Type B pancreatic cell (in vitro differentiated cells): ENCODE measurements around the gene FAM120A. TPM values are rescaled to one million over a fixed set of nuclear protein-coding genes. Genes with fewer than 3 reads are reported as not detected.

Experiments
- DNase-seq: peaks from one replicate; pipeline ENCODE4 v3.0.0; 2021; ENCODE audit warnings: mixed read lengths; ENCODE audit not compliant: unreplicated experiment; ENCODE audit errors: extremely low spot score
- H3K27ac Mint-ChIP-seq: 2 replicates; pipeline ENCODE4 v1.8.0; 2021; ENCODE audit warnings: mild to moderate bottlenecking, mixed read lengths
- H3K27me3 Mint-ChIP-seq: 2 replicates; pipeline ENCODE4 v1.8.0; 2021; ENCODE audit warnings: mixed read lengths
- H3K36me3 Mint-ChIP-seq: 2 replicates; pipeline ENCODE4 v1.8.0; 2021; ENCODE audit warnings: mixed read lengths
- H3K4me1 Mint-ChIP-seq: one replicate; pipeline ENCODE4 v1.8.0; 2021; ENCODE audit warnings: mixed read lengths; ENCODE audit not compliant: unreplicated experiment
- H3K4me3 Mint-ChIP-seq: 2 replicates; pipeline ENCODE4 v1.8.0; 2021; ENCODE audit warnings: mild to moderate bottlenecking, mixed read lengths
- H3K9me3 Mint-ChIP-seq: 2 replicates; pipeline ENCODE4 v1.8.0; 2021; ENCODE audit warnings: mixed read lengths
- total RNA-seq: library from RNA; stranded (reverse); gene quantifications from 2 replicates; pipeline ENCODE4 v1.2.1, GENCODE V29; 2021; ENCODE audit warnings: low replicate concordance
- TF ChIP-seq, protein P1 (sequence below): fragments of 200-600 bp; sonication (generic); conservative IDR thresholded peaks from 2 replicates; pipeline ENCODE4 v1.5.0; 2021; ENCODE audit warnings: antibody characterized with exemption, mild to moderate bottlenecking

Gene FAM120A
- total RNA-seq, 1 donor from 2014 or later = 72.5 TPM

DNA sequence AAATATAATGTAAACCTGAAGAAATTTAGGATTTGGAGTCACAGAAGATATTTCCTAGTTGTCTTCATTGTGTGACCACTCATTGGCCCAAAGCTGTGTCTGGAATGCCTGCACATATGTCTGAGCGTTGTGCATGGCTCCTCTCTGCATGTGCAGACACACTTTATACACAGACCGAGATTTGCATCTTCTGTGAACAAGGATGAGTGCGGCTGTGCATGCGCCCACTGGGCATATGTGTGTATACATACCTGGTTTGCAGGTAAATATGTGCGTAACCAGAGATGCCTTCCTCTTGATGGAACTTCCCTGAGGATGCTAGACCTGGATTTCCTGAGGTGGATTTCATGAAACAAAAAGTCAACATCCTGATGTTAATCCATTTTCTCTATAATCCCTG, 144.0 kb downstream of the FAM120A start:
- no peak for DNase-seq
- no peak overlapping the region for H3K27ac Mint-ChIP-seq
- H3K27me3 Mint-ChIP-seq = no peaks in the 10 kb centered on the region
- no peaks in the 10 kb centered on the region for H3K36me3 Mint-ChIP-seq
- H3K9me3 Mint-ChIP-seq = no peaks in the 10 kb centered on the region
- peaks cover 41% of the 10 kb centered on the region for H3K4me1 Mint-ChIP-seq
- TF ChIP-seq, protein P1, sequence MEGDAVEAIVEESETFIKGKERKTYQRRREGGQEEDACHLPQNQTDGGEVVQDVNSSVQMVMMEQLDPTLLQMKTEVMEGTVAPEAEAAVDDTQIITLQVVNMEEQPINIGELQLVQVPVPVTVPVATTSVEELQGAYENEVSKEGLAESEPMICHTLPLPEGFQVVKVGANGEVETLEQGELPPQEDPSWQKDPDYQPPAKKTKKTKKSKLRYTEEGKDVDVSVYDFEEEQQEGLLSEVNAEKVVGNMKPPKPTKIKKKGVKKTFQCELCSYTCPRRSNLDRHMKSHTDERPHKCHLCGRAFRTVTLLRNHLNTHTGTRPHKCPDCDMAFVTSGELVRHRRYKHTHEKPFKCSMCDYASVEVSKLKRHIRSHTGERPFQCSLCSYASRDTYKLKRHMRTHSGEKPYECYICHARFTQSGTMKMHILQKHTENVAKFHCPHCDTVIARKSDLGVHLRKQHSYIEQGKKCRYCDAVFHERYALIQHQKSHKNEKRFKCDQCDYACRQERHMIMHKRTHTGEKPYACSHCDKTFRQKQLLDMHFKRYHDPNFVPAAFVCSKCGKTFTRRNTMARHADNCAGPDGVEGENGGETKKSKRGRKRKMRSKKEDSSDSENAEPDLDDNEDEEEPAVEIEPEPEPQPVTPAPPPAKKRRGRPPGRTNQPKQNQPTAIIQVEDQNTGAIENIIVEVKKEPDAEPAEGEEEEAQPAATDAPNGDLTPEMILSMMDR = no peak
- no peak overlapping the region for H3K4me3 Mint-ChIP-seq

DNA sequence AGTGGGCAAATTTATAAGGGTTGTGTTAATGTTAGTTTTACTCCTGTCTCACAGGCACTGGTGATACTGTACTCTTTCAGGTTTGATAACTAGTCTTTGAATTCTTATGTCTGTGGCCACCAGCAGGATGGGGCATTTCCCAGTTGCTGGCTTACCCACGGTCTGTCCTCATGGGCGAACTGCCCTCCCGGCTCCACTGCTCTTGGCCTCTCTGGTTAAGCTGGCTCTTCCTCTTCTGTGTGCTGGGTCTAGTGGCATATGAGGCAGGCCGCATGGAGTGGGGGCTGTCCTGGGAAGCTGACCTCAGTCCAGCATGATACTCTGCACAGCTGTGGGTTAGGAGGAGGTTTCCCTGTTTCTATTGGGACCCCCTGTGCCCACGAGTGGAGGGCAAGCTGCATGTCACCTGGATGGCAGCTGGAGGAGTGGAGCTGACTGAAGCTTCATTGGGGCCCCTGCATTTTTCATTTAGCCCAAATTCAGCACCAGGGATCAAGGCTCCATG, 144.4 kb downstream of the FAM120A start:
- no peaks in the 10 kb centered on the region for H3K9me3 Mint-ChIP-seq
- TF ChIP-seq, protein P1 = no peak
- no peaks in the 10 kb centered on the region for H3K36me3 Mint-ChIP-seq
- H3K27me3 Mint-ChIP-seq = no peaks in the 10 kb centered on the region
- no peak for DNase-seq
- H3K4me1 Mint-ChIP-seq = peaks cover 41% of the 10 kb centered on the region
- H3K4me3 Mint-ChIP-seq = no peak overlapping the region
- no peak overlapping the region for H3K27ac Mint-ChIP-seq

DNA sequence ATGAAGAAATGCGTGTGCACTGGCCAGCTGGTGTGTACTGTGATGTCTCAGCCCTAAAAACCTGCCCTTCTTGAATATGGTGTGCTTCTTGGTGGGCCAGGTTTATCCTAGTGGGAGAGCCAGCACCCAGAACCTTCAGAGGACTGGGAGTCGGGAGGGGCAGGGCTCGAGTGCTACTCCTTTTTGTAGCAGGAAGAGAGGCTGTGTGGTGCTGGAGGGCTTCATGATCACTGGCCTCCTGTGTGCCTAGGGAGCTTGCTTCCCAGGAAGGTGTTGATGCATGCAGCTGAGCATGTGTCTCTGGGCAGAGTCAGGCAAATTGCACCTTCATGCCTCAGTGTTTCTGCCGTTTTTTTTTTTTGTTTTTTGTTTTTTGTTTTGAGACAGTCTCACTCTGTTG, 144.9 kb downstream of the FAM120A start:
- Mint-ChIP-seq H3K4me3 (no peak overlapping the region), H3K27me3 (no peaks in the 10 kb centered on the region), H3K27ac (no peak overlapping the region), H3K36me3 (no peaks in the 10 kb centered on the region), H3K9me3 (no peaks in the 10 kb centered on the region), H3K4me1 (peaks cover 40% of the 10 kb centered on the region)
- TF ChIP-seq, protein P1 = no peak
- DNase-seq = no peak

DNA sequence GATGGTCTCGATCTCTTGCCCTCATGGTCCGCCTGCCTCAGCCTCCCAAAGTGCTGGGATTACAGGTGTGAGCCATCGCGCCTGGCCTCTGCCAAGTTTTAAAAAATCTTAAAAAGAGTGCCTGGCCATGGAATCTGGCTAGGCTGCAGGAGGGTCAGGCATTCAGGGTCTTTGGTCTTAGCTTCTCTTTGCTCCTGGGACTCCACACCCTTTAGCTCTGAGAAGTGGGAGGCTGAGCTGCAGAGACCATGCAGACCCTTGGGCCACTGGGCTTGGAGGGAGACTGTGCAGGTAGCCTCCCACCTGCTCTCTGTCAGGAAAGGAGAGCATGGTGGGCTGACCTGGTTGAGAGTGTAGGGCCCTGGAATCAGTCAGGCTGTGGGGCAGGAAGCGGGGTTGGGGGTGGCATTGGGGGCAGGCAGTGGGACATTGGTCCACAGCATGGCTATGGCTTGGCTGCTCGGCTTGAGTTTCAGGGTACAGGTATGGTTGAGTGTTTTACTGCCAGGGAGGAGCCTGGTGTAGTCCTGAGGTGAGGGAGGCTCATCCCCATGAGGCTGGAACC, 145.7 kb downstream of the FAM120A start:
- Mint-ChIP-seq H3K36me3 (no peaks in the 10 kb centered on the region), H3K9me3 (no peaks in the 10 kb centered on the region), H3K27ac (no peak overlapping the region), H3K27me3 (no peaks in the 10 kb centered on the region), H3K4me1 (peaks cover 39% of the 10 kb centered on the region), H3K4me3 (no peak overlapping the region)
- DNase-seq = no peak
- TF ChIP-seq, protein P1 = no peak

DNA sequence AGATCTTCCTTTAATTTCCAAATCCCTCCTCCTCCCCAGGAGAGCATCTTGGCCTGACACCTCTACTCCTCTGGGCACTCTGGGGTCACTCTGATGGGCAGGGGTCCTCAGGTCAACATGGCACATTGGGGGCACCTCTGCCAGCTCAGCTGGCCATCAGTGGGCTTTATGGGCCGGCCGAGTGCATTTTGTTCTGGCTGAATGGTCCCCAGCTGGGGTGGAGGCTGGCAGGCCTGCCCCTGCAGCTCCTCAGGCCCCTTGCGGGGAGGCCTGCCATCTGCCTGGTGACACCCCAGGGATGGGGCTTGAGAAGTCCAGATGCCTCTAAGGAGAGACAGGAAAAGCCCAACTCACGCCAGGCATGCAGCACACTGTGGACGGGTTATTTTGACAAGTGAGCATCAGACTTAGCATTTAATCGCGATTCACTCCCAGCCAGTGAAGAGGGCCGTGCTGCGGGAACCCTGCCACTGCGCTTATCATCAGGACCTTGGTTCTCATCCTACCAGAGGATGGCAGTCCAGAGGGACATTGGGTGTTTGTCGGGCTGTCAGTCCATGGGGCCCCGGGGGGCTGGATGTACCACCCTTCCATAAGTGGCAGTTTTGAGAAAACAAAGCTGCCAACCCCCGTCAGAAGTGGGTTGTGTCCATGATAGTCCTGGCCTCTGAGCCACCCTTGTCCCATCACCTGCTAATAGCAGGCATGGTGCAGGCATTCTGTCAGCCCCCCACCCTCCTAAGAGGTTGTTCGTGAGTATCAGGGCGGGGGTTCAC, 146.6 kb downstream of the FAM120A start:
- no peak overlapping the region for H3K27ac Mint-ChIP-seq
- no peak overlapping the region for H3K4me3 Mint-ChIP-seq
- H3K4me1 Mint-ChIP-seq = peaks cover 39% of the 10 kb centered on the region
- DNase-seq = no peak
- H3K36me3 Mint-ChIP-seq = no peaks in the 10 kb centered on the region
- H3K27me3 Mint-ChIP-seq = no peaks in the 10 kb centered on the region
- TF ChIP-seq, protein P1 = no peak
- H3K9me3 Mint-ChIP-seq = no peaks in the 10 kb centered on the region
